Lower leg skin (tissue), 3 donors: Measurements from ENCODE around the gene PTH2.
"Not testable (repeated sequence)": the region's sequence is repeated elsewhere in the genome, so short reads cannot be mapped to it uniquely, and the experiment has no call there.

Experiments used
- CTCF ChIP-seq, 3 donors: fragments of 450-650 bp; IDR thresholded peaks; one replicate each; pipeline ENCODE4 v1.5.1; 2016; ENCODE audit warnings: antibody characterized with exemption in 3 of 3, mild to moderate bottlenecking in 3 of 3, moderate library complexity in 2 of 3
- POLR2A ChIP-seq, 2 donors: fragments of 450-650 bp; IDR thresholded peaks; one replicate each; pipeline ENCODE4 v1.6.1; 2016 to 2017; ENCODE audit warnings: antibody characterized with exemption in 2 of 2, mild to moderate bottlenecking in 1 of 2, moderate library complexity in 1 of 2

- not testable (repeated sequence) for TF ChIP-seq CTCF, POLR2A (IDR thresholded peaks at IDR 0.05)
These were observed 21.0 kb upstream of the PTH2 start for GRCh38 chr19:49444100-49444700.
